Measurements from ENCODE around the gene BFSP2.

Gene BFSP2

DNA sequence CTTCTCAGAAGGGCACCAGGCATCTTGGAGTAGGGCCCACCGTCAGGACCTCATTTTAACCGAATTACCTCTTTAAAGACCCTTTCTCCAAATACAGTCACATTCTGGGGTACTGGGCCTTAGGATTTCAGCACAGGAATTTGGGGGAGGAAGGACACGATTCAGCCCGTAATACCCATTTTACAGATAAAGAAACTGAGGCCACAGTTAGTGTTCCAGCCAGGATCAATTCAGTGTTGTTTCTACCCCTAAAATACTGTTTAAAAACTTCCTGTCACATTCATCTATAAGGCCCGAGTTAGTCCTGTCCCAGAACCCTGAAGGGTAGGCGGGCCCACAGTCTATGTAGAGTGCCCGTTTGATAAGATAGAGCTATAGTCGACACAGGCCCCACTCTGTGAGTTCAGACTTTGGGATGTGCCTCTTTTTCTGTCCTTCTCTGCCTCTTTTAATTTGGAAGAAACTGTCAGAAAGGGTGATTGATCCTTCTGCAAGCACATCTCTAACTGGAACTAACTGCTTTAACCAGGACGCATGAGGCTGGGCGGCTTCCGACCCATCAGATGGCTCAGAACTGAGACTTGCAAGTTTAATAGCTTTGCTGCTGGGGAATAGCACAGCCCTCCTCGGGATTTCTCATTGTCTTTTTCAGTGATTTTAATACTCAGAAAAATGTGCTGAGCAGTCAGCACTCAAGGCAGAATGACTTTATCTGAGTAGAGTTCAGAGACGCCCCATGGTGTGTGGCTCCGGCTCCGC is 19.5 kb downstream of the BFSP2 start:
- DNase-seq, result no peak

- no peak for DNase-seq
Observed at GRCh38 chr3:133424937-133425869, 25.3 kb downstream of the BFSP2 start.

GRCh38 chr3:133425898-133426297 is 26.0 kb downstream of the BFSP2 start:
- no peak for DNase-seq

DNA sequence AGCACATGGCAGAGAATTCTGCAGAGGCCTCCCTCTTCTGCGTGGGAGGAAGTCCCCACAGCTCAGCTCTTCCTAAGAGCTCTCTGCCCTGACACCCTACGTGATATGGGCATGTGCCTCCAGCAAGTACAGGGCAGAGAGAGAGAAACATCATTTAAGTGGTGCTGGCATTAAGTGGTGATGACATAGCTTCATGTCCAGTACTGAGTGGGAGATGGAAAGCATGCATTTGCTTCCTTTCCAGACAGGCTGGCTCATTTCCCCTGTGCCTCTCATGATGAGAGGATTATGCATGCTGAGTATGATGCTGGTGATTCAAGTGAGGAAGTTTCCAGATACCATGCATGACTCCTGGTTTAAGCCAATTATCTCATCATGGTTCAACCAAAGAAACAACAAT is 26.9 kb downstream of the BFSP2 start:
- DNase-seq, result no peak

DNA sequence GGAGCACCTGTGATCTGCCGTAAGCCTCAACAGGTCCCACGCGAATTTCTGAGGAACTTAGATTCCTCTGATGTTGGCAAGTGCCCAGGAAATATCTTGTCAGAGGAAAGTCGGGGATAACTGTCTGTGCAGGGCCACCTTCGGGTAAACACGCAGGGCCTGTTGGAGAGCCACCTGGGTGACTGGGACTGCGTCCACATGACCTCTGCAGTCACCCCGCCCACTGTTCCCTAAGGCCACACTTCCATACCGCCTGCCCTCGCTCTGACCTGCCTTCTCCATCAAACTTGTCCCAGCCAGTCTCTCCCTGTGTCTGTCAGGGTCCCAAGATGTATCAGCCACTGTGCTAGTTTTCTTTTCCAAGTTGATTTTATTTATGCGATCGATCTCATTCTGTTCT is 28.7 kb downstream of the BFSP2 start:
- DNase-seq, result no peak

GRCh38 chr3:133429063-133429462 is 29.2 kb downstream of the BFSP2 start:
- no peak for DNase-seq

DNA sequence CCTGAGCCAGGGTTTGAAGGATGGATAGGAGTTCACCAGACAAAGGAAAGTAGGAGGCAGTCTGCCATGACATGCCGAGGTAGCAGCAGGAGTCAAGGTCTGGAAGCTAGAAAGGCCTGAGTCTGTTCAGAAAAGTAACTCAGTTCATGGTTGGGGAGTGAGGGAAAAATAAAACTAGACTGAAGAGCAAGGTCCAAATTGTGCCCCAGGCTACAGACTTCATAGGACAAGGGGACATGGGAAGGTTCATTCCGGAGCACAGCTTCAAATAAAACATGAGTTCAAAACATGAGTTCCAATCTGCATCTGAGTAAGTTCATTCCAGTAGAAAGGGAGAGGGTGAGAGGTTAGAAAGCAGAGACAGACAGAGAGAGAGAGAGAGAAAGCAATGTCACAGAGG is 39.7 kb downstream of the BFSP2 start:
- DNase-seq, result no peak

DNA sequence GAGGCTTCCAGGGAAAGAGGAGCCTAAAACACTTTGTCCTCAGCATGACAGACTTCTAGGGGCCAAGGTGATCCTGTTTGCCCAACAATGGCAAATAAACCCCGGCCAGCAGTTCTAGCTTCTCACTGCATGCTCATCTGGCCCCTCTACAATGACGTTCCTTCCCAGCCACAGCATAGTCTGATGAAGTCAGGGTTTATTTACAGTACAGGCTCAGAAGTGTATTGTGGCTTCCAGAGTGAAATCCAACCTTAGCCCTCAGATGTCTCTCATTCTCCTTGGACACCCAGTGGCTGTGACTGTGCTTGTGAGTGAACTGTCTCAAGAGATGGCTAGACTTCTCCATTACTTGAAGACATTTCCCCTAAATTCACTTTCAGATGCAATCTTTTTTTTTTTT is 40.8 kb downstream of the BFSP2 start:
- no peak for DNase-seq

- no peak for DNase-seq
Observed at GRCh38 chr3:133441867-133442270, 42.0 kb downstream of the BFSP2 start.

- DNase-seq, result no peak
Observed at GRCh38 chr3:133442518-133442917, 42.7 kb downstream of the BFSP2 start.

GRCh38 chr3:133443649-133444422 is 44.0 kb downstream of the BFSP2 start:
- DNase-seq, result no peak

DNA sequence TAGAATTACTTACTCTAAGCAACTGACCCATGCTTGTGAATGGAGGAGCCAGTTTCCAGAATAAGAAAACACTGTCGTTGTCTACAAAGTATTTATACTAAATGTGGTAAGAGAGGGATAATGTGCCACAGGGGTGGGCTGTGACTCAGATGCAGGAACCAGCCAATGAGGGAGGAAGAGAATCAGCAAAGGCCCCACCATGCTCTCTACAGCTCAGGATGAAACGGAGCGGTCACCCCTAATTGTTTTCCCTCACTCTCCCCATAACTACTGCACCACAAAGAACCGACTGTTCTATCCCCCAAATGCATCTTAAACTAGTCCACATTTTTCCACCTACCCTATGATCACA is 44.5 kb downstream of the BFSP2 start:
- no peak for DNase-seq

- no peak for DNase-seq
Observed at GRCh38 chr3:133445108-133445507, 45.3 kb downstream of the BFSP2 start.

DNA sequence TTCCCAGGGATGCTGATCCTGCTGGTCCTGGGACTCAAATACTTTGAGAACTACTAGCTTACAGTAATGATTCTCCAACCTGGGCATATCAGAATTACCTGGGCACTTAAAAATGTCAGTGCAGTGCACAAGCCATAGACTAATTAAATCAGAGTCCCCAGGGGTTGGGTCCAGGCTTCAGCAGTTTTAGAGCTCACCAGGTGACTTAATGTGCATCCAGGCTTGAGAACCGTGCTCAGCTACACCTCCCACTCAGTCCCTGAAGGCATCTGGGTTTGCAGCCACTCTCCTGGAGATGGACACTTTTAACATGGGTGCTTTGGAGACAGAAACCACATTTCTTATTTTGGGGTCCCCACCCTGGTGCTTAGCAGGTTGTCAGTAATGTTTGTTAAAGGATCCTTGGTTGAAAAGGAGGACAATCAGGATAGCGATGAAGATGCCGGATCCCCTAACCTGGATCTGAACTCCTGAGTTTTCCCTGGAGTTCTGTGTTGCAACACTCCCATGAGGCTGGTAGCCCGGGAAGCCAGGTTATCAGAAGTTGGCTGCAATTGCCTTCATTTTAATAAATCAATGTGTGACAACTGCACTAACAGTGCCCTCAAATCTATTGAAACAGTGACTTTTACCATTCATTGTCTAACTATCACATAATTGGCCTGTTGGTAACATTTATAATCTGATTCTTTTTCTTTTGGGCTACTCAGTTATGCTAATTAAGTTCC is 48.1 kb downstream of the BFSP2 start:
- DNase-seq, result no peak

- peak; percentile 70 to 73 for DNase-seq
Observed at GRCh38 chr3:133448478-133449122, 48.7 kb downstream of the BFSP2 start.

DNA sequence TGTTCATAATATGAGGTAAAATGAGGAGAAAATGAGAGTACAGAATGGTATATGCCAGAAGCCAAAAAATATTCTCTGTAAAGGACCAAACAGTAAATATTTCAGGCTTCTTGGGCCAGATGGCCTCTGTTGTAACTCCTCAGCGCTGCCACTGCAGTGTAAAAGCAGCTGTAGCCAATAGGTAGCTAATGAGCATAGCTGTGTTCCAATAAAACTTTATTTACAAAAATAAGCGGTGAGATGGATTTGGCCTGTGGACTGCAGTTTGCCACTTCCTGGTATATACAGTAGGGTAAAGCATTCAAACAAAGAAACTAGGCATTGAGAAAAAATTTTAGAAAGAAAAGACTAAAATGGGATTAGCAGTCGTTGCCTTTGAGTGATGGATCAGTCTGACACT is 51.5 kb downstream of the BFSP2 start:
- no peak for DNase-seq

DNA sequence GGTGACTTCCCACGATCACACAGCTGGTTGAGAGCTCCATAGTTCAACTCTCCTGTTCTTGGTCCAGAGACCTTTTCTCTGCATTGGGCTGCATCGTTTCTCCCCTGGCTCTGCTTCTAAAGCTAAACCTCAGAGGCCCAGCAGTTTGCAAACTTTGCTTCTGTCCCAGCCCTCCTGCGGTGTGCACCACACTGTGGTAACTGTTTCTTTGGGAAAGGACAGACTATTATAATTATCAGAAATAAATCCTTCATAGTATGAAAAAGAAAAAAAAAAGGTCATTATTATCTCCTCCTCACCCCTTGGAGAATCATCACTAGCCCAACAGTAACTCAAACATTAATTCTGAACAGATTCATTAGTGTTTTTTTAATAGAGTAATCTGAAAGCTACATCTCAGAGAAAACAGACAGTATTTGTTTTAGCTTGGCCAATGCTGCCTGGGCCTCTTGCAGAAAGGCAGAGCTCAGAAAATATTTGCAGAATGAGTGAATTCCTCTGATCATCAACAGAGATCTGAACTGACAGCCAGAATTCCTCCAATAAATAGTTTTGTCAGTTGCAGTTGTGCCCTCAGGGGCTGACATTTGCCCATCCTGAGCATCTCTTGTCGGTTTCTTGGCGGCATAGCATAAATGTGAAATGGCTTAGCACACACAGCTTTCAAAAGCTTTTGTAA is 52.9 kb downstream of the BFSP2 start:
- no peak for DNase-seq

DNA sequence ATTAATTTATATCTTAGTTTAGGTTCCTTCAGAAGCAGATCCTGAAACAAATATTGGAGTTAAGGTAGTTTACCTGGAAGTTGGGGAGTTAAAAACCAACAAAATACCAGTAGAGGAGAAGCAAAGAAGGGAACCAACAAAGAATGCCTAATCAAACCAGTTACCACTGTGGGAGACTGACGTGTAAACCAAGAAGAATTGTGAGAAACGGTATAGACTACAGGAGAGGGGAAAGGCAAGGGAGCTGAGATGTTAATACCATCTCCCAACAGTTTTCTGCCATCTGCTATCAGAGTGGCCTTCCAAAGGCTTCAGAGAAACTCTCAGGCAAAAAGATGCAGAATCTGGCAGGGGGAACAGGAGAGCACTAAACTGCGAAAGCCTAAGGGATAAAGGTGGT is 53.5 kb downstream of the BFSP2 start:
- DNase-seq, result no peak

DNA sequence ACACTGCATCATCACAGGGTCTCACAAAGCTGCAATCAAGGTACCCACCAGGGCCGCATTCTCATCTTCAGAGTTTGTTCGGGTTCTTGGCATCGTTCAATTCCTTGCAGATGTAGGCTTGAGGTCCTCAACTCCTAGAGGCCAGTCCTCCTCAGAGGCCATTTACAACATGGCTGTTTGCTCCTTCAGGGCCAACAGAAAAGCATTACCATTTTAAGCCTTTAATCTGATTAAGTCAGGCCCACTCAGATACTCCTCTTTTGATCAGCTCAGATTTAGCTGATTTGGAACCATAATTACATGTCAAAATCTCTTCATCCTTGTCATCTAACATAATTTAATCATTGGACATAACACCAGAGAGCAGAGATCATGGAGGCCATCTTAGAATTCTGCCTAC is 55.4 kb downstream of the BFSP2 start:
- DNase-seq, result no peak

DNA sequence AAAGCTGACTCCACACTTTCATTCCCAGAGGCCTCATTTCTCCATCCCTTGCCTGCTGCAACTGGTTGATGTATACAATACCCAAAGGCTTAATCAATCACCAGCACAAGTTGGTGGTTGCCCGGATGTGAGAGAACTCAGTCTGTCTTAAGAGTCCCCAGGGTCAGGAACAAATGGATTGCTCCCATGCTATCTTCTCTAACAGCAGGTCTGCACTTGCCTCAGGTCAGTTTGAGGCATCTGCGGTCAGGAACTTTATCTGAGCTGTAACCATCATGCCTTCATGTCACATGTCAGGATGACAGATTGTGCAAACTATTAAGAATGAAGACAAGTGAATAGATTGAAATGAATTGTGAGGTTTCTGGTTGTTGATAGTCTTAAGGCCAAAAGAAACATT is 56.1 kb downstream of the BFSP2 start:
- DNase-seq, result no peak

GRCh38 chr3:133457025-133457424 is 57.2 kb downstream of the BFSP2 start:
- DNase-seq, result no peak

Measured in activated T-cell treated with anti-CD3 and anti-CD28 coated beads, Interleukin-2, amount 50 U/mL, for 48 hours (primary cell).